Measurements from ENCODE around the gene TMPRSS13.

DNA sequence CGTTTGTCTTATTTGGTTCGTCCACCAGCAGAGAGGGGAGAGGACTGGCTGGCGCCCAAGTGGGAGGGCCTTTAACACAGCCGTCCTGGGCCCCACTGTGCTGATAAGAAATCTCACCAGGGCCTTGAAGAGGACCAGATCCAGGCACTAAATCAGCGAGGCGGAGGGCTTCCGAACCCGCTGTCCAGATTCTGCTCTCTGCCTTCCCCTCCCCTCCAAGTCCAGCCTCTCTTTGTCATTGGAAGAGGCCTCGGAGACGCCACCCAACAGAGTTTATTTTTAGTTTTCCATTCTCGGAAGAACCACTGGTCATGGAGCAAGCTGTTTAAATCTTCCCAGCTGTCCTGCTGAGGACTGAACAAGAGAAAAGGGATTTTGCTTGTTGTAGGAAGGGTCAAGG, 43.4 kb downstream of the TMPRSS13 start:
- no peak for TF ChIP-seq EZH2phosphoT487 (IDR thresholded peaks at IDR 0.05; ENCODE audit: insufficient read depth, low read depth)
- TF ChIP-seq EZH2 (IDR thresholded peaks at IDR 0.05; ENCODE audit: insufficient read depth, poor library complexity, severe bottlenecking): no peak
